NCI-H1930 (cell line): ENCODE measurements around the gene PPP1R1C.
A peak's percentile ranks its signal among the peaks of the same experiment; 100 is the strongest.

Experiments used
- DNase-seq, 2 experiments: peaks; one replicate each; lab custom pipeline; 2025; lab: John Stamatoyannopoulos, UW

Gene PPP1R1C

DNA sequence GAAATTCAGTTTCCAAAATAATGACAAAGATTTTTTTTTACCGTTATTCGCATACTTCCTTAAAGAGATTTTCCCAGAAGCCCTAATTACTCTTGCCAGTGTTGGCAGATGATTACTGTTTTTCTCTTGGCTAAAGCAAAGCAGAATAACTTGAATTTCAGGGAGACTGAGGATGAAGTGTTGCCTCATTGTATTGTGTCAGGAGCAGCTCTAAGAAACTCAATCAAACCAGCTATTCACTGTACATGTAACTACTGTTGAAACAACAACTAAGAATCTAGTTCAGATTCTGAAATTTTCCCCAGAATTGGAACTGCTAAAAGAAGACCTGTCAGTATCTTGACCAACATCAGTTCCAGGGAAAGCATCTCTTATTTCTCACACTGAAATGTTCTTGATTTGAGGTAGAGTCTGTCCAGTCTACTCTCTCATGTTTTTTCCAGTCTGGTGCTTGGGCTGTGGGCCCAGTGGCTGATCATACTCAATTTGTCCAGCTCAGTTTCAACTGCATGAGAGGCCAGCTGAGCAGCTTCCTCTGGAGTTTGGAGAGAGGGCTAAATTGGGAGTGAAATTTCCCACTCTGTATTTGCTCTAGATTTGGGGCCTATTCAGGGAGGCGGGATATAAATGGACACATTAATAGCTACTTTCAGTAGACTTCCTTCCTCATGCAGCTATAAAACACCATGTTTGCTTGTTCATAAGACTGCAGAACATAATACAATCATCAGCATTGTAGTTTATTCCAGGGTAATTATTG, 78.5 kb downstream of the PPP1R1C start:
- no peak for DNase-seq

DNA sequence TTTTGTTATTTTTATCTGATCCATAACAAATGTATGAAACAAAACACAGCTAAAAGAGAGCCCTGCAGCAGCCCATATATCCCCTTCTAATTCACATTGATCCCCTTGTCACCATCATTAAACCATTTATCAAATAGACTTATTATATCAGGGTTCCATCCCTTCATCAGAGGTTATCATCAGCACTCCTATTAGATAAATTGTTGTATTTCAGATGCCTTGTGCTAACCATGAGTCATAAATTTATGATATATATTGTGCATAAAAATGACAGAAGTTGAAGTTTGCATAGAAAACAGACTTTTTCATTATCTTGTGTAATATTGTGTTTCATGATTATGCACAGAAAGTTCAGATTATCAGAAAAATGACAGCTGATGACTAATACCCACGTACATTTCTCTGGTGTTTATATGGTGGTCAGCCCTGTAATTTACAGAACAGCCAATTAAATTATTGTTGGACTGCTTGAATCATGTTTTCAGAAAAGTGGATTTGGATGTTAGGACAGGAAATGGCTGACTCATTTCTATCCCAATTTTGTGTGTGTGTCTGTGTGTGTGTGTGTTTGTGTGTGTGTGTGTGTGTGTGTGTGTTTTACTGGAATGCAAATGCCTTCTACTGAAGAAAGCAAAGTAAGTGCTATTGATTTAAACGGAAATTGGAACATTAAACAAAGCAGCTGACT, 80.9 kb downstream of the PPP1R1C start:
- no peak for DNase-seq

DNA sequence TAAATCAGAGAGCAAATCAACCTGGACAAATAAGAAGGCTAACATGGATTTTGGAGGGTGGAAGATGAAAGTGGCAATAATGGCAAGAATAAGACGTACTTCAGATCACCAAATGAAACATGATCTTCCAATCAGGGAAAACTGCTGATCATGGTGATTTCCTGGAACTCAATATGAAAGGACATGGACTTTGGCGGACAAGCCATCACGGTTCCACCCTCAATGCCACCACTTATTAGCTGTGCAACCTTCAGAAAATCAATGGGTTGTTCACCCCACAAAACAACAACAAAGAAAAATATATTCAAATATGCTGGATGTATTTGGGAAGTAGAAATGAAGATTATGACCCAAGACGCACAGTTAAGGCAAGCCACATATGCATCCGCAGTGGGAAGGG, 81.7 kb downstream of the PPP1R1C start:
- no peak for DNase-seq

DNA sequence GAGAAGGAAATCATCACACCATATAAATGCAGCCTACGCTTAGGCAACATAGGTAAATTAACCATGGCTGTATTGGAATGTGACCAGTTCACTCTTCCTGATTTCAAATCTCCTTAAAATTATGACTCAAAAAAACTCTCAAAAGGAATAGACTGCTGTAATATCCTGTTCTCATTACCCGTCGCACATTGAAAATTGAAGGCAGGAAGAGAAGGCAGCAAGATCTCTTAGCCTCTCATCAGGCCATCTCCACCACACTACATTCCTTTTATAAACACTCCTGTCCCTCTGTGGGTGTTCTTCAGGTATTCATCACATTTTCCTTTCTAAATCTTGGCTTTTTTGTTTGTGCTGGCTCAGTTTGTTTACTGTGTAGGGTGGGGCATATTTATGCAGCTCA, 83.2 kb downstream of the PPP1R1C start:
- no peak for DNase-seq

DNA sequence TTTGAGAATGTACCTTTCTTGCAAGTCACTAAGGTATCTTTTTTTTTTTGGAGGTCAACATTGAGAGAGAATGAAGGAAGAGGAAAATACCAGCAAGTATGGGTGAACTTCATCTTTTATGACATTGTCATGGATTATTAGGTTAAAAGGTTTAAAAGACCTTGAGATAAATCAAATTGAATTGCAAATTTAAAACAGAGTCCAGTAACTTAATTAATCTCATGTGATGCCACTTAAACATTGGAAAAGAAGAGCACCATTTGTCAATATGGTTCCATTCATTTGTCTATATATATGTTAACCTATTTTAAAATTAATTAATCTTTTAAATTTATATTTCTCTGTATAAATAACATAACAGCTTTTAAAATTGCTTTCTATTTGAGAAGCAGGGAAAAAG, 83.8 kb downstream of the PPP1R1C start:
- DNase-seq = no peak

DNA sequence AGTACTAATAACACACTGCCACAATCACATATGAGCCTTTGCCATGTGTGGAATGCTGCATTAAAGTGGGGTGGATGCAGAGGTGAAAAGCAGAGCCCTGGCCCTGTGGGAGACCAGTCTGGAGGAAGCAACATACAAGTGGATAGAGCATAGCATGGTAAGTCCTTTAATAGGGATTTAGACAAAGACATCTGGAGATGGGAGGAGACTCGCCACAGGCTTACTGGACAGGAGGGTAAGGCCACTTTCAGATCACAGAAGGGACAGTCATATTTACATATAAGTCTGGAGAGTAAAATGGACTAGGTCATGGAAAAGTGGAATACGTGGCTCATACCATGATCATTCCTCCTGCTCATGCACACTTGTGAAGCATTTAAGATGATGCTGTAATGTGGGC, 84.3 kb downstream of the PPP1R1C start:
- no peak for DNase-seq

DNA sequence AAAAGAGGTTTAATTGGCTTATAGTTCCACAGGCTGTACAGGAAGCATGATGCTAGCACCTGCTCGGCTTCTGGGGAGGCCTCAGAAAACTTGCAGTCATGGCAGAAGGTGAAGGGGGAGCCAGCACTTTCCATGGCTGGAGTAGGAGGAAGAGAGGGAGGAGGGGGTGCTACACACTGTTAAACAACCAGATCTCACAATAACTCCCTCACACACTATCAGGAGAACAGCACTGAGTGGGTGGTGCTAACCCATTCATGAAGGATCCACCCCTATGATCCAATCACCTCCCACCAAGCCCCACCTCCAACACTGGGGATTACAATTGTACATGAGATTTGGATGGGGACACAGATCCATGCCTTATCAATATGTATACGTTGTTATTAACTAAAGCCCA, 85.1 kb downstream of the PPP1R1C start:
- no peak for DNase-seq

DNA sequence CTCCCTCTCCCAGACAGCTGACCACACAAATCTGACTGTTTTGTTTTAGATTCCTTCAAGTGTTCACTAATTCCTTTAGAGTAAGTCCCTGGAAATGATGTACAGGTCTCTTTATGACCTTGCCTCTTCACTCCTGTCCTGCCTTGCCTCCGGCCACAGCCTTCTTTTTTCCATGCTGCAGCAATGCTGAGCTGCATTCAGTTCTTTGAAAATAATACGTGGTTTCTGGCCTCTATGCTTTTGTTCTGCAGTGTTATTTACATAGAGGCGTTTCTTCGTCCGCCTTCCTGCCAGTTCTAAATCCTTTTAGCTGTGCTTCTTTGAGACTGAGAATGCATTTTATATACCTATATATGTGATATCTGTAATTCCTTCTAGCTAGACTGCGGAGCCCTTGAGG, 87.2 kb downstream of the PPP1R1C start:
- DNase-seq = no peak

DNA sequence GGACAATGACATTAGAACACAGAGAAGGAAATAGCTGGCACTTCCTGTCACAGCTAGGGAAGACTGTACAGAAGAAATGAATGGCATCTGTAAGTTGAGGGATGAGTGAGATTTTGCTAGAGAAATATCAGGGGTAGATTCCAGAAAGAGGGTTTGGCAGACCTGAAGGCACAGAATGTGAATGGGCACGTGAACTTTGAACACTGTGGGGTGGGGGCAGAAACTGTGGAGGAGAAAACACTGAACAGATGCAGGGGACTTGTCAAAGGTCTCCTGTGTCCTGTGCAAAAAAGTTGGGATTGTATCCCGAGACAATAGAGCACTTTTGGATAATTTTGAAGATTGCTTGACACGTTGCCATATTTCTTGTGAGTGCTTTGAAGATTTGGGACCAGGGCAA, 88.0 kb downstream of the PPP1R1C start:
- no peak for DNase-seq

DNA sequence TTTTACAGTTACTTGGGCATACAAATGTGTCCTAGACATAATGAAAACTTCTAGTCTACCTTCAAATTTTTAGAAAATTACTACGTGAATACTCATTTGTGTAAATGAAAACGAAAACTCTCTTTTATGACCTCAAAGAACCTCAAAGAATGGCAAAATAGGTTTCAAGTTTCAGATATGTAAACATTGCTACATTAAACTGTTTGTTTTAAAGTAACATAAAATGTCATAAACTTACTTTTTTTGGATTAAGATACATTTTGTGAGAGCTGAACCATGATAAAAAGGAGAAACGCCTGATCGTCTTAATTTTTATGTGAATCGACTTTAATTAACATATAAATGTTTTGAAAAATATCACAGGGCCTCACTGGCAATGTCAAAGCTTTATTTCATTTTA, 91.4 kb downstream of the PPP1R1C start:
- no peak for DNase-seq

DNA sequence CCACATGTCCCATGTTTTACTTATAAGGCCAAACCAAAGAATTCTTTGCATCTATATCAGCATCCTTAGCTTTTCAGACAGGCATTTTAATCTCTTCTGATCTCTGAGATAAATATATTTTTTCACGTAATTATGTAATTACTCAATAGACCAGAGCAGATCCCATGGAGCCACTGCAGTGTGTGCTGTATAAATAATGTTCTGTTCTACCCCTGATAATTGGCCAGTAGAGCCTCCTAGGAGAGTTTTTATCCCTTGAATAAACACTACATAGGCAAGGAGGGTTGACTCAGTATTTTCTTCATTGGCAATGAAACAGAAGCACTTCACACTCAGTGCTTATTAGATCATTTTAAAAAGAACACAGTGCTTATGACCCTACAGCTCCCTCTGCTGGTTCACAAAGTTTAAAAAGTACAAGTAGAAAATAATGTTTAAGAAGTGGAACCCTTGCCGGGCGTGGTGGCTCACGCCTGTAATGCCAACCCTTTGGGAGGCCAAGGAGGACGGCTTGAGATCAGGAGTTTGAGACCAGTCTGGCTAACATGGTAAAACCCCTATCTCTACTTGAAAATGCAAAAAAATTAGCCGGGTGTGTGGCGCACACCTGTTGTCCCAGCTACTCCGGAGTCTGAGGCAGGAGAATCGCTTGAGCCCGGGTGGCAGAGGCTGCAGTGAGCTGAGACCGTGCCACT, 91.9 kb downstream of the PPP1R1C start:
- DNase-seq = peak; percentile 37 to 52

DNA sequence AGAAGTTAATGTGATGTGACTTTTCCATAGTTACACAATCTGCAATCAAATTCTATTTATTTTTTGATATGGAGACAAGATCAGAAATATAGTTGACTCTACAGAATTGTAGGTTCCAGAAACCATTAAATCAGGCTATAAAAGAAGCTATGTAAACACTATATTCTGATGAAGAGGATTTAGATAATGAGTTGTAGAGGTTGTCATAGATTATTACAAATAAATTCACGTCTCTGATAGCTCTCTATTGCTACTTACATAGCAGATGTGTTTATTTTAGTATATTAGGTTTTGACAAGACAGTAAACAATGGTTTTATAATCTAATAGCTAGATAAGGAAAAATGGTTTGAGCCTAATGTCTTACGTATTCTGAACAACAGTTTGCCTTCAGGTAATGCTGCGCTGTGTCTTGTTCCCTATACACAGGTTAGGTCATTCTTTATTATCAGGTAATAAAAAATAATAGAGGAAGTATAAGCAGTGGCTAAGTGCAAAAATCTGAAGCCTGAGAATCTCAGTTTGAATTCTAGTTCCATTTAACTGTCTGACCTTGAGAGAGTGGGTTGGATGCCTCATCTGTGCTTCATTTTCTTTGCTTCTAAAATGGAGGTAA, 93.4 kb downstream of the PPP1R1C start:
- DNase-seq = no peak

DNA sequence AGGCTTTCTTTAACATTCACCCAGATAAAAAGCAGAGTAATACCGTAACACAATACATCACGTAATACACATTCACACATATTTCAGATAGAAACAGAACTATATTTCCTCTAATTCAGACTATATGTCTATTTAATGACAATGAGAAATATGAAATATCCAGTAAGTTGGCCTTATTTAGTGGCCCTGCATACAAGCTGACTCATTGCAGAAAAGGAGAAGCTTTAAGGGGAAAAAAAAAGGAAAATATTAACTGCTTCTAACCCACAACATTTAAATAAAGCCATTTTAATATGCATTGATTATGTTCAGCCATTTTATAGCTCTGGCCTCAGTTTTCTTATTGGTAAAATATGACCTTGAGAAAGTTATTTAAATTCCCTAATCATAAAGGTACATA, 94.8 kb downstream of the PPP1R1C start:
- DNase-seq = no peak

DNA sequence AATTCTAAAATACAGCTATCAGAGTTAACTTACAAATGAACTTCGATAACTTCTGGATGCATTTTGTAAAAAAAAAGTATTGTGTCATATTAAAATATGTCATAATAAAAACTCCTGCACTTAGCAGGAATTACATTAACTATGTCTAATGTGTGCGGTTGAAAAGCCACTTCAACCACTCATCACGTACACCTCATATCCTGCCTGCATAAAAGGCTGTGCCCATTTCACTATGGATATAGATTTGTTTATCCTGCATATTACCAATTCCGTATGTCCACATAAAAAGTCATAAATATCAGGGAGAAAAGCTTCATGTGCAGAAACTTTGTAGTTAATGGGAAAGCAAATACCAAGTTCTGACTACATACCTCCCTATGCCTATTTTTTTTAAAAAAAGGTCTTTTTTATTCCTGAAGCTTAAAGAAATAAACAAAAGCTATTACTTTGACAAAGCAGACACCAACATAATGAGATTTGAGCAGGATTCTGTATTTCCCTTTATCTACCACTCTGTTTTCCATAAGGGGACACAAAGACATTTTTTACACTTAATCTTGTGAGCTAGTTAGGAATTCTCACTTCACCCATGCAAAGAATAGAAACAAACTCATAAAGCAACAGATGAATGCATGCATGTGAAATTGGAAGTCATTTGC, 96.1 kb downstream of the PPP1R1C start:
- no peak for DNase-seq

DNA sequence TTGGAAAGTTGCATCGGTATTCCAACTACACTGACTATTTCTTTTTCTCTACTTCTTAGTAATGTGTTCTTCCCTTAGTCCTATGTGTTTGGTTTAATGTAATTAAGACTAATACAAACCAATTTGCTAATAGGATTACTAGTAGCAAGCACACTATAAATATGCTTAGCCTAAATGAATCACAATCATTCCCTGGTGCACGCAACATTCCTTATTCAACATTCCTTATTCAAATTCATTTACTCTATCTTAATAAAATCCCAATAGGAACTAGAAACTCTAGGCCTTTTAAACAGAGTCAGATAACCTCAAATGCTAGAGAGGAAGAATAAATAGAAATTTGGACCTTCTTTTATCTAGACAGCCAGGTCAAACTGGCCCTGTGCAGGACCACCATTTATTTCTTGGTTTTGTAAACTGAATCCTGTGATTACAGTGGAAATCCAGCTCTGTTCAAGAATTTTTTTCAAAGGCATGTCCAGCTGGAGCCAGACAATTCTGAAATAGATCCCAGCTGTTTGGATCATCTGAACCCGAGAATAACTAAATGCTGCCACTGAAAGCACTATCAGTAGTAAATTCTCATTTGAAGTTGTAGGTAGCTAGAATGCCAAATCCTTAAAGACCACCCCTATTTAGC, 103.1 kb downstream of the PPP1R1C start:
- DNase-seq = no peak

DNA sequence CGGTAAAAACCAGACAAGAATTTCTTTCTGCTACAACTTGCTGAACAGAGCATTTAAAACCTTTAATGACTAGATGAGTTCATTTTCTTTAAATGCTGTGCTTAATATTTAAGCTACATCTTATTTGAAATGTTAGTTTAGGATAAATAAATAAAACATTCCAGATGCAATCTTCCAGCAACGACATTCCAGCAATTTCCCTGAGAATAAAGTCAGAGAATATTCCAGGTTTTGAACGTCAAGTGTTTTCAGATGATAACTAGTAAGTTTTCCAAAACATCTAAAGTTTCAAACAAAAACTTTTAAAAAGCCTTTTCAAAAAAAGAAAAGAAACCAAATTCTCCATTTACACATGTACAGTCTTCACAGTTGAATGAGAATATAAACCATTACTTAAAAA, 104.8 kb downstream of the PPP1R1C start:
- no peak for DNase-seq

DNA sequence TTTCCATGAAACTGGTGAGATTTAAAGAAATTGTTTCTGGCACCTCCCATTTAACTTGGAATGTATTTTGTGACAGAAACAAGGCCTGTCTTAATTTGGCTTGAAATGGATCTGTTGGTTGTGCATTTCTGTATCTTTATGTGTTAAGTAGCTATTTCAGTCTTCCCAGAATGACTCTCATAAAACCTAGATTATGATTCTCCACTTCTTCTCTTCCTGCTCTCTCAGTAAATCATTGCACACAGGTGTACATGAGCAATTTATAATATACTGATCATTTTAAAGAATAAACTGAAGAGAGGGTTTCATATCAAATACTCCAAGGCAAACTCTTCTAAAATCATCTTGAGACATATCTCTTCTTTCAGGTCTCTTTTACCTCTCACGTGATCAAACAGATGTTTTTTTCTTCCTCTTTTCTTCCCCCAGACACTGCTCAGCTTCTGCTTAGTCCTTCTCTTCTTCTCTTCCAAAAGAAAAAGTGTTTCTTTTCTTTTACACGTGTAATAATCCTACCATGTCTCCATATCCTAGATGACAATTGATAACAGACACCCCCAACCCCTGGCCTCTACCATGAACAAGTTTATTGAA, 112.0 kb downstream of the PPP1R1C start:
- DNase-seq = no peak

DNA sequence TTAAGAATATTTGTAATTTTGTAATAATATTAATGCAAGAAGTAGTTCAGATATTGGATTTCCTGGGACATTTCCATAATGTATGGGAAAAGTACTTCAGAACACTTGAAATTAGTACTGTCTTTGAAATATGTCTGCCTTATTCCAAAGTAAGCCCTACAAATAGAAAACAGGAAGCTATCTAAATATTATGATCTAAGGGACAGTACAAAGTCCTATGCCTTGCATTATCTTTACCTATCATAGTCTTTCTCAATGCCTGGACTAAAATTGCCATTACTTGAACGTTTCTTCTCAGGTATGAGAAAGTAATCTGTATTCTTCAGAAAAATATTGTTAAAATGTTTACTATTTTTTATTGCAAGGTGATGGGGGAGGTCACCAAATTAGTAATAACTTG, 113.0 kb downstream of the PPP1R1C start:
- no peak for DNase-seq

DNA sequence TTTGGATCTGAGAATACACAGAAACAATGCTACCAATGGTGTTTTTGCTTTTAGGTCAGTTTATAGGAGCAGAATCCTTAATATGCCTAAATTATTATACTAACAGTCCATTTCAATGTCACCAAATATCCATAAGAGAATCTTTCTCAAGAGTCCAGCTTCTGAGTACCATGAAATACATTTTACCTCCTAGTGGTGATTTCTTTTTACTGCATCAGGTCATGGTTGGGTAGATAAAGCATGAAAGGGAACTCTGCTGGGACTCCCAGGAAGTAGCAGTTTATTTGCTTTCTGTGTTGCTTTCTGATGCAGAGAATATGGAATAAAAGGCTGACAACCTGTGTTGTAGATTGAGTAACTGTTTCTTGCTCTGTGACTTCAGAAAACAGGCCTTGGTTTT, 115.6 kb downstream of the PPP1R1C start:
- DNase-seq = no peak

DNA sequence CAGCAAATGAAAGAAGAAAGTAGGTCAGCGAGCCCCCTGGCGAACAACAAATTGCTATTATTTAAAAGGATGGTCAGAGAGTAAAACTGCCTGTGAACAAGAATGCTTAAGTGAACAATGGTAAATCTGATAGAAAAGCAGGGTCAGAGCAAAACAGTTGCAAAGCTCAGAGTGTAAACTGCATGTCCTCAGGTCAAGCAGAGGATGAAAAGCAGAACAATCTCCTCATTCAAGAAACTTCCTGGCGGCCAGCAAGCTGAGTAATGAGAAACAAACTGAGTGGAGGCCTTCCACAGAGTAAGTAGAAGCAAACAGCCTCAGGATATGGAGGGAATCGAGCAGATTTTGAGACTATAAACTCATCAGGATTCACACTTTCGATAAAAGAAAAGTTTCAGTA, 117.9 kb downstream of the PPP1R1C start:
- DNase-seq = no peak

DNA sequence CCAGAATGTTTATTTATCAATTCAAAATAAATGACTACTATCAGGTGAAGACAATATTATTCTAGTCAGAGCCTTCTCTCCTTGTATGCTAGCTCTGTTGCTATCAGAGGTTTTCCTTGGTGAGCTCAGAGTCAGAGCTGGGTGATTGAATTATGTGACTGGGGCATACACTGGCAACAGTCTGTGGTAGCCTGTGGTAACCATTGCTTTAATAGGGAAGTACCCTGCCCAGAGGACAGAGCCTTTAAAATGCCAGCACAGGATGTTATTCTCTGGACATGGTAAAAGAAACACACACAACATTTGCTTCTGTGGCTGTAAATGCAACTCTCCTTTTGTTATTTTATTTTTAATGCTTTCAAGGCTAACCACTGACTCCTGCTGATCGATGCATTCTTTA, 124.7 kb downstream of the PPP1R1C start:
- no peak for DNase-seq
